ENCODE data around the gene HOXA6.

GRCh38 chr7:27149842-27150567, 2.4 kb upstream of the HOXA6 start:
- TF ChIP-seq SP2 (IDR thresholded peaks at IDR 0.05; ENCODE audit: extremely low read depth, low read depth, low read length, poor library complexity, severe bottlenecking) (no peak), CREB1 (IDR thresholded peaks at IDR 0.05) (no peak), CREB1 (CRISPR knock-in tag; IDR thresholded peaks at IDR 0.05) (no peak)
